GM12874 (cell line): ENCODE results near the gene TIE1.

Experiments
- TF ChIP-seq, protein P1 (sequence below): IDR thresholded peaks from 2 replicates; pipeline ENCODE4 v1.5.1; 2011; ENCODE audit warnings: low read depth, mild to moderate bottlenecking, control low read depth, low read length, moderate library complexity; ENCODE audit not compliant: insufficient read depth

The TIE1 gene

DNA sequence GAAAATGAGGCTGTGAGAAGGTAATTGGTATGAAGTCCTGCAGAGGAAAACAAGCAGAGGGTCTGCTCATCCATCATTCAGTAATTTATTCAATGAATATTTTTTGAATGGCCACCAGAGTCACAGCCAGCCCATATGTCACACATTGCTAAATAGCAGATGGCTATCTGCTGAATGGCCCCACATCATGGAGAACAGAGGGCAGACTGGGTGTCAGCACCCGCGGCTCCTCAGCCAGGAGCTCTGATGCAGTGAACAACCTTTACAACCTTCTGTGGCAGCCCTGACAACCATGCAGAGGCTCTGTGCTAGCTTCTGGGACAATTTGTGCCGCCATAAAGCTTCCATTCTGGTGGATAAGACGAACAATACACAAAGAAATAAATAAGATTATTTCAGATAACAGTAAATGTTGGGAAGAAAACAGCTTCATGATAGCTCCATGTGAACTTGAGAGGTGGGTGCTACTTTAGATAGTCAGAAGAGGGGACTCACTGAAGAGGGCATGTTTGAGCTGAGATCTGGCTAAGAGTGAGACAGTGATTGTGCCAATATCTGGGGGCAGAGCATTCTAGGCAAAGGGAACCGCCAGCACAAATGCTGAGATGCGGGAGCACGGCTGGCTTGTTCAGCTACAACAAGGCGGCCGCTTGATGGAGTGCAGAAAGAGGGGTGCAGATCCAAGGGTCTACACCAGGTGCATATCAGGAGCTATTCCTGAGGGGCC is 12.6 kb upstream of the TIE1 start:
- TF ChIP-seq, protein P1, sequence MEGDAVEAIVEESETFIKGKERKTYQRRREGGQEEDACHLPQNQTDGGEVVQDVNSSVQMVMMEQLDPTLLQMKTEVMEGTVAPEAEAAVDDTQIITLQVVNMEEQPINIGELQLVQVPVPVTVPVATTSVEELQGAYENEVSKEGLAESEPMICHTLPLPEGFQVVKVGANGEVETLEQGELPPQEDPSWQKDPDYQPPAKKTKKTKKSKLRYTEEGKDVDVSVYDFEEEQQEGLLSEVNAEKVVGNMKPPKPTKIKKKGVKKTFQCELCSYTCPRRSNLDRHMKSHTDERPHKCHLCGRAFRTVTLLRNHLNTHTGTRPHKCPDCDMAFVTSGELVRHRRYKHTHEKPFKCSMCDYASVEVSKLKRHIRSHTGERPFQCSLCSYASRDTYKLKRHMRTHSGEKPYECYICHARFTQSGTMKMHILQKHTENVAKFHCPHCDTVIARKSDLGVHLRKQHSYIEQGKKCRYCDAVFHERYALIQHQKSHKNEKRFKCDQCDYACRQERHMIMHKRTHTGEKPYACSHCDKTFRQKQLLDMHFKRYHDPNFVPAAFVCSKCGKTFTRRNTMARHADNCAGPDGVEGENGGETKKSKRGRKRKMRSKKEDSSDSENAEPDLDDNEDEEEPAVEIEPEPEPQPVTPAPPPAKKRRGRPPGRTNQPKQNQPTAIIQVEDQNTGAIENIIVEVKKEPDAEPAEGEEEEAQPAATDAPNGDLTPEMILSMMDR = no peak

DNA sequence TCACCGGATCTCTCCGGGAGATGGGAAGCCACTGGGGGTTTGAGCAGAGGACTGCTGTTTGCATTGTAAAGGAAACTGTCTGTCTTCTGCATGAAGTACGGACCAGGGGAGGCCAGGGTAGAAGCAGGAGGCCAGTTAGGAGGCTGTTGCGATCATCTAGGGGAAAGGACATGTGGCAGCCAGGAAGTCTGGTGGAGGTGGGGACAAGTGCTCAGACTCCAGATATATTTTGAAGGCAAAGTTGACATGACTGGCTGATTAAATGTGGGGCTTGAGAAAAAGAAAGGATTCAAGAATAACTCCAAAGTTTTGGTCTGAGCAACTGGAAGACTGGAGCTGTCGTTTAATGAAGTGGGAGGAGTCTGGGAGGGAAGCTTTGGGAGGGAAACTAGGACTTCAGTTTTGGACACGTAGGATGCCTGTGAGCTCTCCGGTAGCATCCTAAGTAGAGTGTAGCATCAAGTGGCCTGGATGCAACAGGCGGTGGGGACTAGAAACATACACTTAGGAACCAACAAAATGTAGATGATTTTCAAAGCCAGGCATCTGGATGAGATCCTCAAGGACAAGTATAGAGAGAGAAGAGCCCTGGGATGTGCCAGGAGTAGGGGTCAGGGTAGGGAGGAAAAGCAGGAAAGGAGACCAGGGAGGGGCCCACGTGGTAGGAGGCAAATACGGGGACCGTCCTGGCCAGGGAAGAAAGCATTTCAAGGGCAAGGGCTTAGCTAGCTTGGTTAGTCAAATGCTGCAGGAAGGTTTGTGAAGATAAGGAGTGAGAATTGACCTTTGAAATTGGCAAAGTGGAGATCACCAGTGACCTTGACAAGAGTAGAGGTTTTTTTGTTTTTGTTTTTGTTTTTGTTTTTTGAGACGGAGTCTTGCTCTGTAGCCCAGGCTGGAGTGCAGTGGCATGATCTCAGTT is 11.7 kb upstream of the TIE1 start:
- TF ChIP-seq, protein P1 = no peak

DNA sequence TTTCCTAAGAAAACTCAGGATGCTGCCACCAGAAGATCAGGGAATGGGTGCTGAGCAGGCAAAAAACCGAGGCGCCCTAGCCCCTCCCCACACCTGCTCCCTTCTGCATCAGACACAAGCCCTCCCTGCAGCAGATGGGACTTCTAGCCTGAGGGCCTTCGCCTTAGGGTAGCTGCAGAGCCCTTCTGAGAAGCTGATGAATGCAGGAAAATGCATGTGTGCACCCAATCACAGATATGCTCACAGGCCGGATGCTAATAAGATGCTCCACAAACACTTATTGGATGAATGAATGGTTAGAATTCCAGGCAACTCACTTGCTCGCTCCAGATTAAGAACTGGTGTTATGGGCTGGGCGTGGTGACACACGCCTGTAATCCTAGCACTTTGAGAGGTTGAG is 8.6 kb upstream of the TIE1 start:
- TF ChIP-seq, protein P1 = no peak

DNA sequence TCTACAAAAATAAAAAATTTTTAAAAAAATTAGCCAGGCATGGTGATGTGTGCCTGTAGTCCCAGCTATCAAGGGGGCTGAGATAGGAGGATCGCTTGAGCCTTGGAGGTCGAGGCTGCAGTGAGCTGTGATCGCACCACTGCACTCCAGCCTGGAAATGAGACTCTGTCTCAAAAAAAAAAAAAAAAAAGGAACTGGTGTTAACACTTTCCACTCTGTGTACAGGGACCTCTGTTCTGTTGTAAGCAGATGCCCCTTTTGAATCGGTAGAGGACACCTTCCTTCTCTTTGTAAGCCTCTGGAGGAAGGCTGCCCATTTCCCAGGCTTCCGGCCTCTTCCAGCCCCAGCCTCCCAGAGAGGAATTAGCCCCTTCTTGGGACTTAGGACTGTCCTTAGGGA is 8.1 kb upstream of the TIE1 start:
- TF ChIP-seq, protein P1 = no peak

DNA sequence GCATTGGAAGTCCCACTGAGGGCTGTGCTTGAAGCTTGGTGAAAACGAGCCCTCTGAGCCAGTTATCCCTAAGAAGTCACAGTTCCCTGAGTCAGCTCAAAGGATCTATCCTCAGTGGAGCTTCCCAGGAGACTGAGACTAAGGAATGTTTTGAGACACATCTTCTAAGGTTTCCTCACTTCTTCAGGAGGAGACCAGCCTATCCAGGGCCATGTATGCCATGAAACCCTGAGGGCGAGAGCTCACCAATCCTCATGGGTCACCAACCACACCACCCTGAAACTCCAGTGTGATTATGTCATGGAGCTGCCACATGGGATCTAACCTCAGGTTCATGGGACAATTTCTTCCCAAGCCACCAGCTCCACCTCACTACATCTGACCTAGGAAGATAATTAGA is 7.6 kb upstream of the TIE1 start:
- TF ChIP-seq, protein P1 = no peak

DNA sequence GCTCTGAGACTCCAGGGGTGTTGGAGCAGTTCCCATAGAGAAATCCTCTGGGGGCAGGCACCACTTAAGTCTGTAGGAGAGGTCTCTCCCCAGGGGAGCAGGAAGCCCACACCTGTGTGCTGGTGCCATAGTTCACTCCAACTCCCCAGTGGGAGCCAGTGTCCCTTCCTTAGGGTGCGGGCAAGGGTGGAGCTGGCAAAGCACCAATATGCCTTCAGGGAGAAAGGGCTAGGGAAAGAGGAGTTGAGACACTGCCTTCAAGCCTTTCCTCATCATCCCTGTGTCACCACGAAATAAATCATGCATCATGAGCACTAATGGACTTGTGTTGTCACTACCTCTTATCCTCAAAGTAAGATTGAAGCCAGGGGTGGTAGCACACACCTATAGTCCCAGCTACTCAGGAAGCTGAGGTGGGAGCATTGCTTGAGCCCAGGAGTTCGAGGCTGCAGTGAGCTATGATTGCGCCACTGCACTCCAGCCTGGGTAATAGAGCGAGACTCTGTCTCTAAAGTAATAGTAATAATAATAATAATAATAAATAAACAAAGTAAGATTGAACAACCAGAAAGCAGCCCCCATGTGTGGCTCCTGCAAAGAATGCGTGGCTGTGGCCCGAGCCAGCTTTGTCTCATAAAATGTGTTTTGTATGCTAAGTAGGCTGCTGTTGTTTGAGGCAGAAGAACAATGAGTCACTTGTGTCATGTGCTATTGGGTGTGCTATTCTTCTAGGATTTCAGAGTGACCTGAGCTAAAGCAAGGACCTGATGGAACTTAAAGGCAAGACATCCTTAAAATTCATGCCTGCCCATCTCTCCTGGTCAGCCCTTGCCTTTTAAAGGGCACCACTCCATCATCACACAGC is 6.7 kb upstream of the TIE1 start:
- TF ChIP-seq, protein P1 = no peak

DNA sequence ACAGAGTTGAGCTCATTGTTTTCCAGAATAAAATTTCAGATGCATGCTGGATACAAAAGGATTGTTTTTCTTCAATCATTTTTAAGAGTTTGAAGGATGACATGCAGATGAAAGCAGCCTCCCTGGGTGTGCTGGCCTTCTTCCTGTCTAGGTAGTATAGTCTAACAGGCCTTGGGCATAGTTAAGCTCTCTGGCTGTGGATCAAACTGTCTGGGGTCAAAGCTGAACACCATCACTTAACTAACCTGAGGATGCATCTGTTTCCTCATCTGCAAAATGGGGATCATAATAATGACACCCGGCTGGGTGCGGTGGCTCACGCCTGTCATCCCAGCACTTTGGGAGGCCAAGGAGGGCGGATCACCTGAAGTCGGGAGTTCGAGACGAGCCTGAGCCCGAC is 6.0 kb upstream of the TIE1 start:
- TF ChIP-seq, protein P1 = no peak
